Neural progenitor cell (in vitro differentiated cells): ENCODE data around the gene COL17A1.

Experiments used
- EZH2 ChIP-seq: fragments of 200-600 bp; sonication (generic); IDR thresholded peaks from 2 replicates; pipeline ENCODE4 v1.6.1; 2017; ENCODE audit warnings: antibody characterized with exemption, mild to moderate bottlenecking, moderate library complexity
- TF ChIP-seq, protein P1 (sequence below): fragments of 200-600 bp; sonication (generic); IDR thresholded peaks from 2 replicates; pipeline ENCODE4 v1.5.1; 2017; ENCODE audit warnings: antibody characterized with exemption, mild to moderate bottlenecking

DNA sequence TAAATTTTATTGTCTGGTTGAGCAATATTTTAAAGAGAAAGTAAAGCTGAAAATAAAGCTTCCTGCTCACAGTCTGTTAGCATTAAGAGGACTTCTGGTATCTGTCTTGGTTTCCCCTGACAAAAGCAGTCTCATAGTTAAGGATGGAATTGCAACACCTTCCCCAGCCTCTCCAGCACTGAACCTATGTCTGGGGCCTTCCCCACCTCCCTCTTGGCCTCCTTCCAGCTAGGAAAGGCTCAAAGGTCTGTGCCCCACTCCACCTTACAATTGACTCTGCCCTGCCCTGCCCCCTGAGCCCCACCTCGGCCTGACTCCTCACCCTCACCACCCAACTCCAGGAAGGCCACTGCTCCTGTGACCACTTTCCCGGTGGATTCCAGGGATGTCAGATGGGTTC is 33.2 kb downstream of the COL17A1 start:
- no peak for TF ChIP-seq EZH2
- TF ChIP-seq, protein P1, sequence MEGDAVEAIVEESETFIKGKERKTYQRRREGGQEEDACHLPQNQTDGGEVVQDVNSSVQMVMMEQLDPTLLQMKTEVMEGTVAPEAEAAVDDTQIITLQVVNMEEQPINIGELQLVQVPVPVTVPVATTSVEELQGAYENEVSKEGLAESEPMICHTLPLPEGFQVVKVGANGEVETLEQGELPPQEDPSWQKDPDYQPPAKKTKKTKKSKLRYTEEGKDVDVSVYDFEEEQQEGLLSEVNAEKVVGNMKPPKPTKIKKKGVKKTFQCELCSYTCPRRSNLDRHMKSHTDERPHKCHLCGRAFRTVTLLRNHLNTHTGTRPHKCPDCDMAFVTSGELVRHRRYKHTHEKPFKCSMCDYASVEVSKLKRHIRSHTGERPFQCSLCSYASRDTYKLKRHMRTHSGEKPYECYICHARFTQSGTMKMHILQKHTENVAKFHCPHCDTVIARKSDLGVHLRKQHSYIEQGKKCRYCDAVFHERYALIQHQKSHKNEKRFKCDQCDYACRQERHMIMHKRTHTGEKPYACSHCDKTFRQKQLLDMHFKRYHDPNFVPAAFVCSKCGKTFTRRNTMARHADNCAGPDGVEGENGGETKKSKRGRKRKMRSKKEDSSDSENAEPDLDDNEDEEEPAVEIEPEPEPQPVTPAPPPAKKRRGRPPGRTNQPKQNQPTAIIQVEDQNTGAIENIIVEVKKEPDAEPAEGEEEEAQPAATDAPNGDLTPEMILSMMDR = no peak
